GM23338 (cell line): ENCODE data around the gene UBE2C. TPM values are rescaled to one million over a fixed set of nuclear protein-coding genes. Genes with fewer than 3 reads are reported as not detected.

ENCODE experiments used
- ATAC-seq: fragments of 200-7000 bp; cut with Tn5 transposase; 3 replicates; pipeline ENCODE4 v1.9.1; 2020
- DNase-seq: peaks from one replicate; pipeline ENCODE4 v3.0.0-alpha.2; 2015; ENCODE audit warnings: low spot score
- H2AFZ ChIP-seq: fragments of 200-600 bp; sonication (generic); 2 replicates; pipeline ENCODE4 v1.8.0; 2016; ENCODE audit warnings: antibody characterized with exemption, mild to moderate bottlenecking, moderate library complexity
- H3F3A ChIP-seq: fragments of 200-600 bp; sonication (generic); replicated peaks from 2 replicates; pipeline ENCODE4 v1.8.0; 2017; ENCODE audit warnings: antibody characterized with exemption, mixed run types, low read depth
- H3K27ac ChIP-seq: fragments of 200-600 bp; sonication (generic); 2 replicates; pipeline ENCODE4 v1.6.1; 2016; ENCODE audit warnings: low read depth
- H3K27me3 ChIP-seq: fragments of 200-600 bp; sonication (generic); 2 replicates; pipeline ENCODE4 v1.8.0; 2016; ENCODE audit warnings: mild to moderate bottlenecking, mixed run types, moderate library complexity; ENCODE audit not compliant: insufficient read depth
- H3K36me3 ChIP-seq: fragments of 200-600 bp; sonication (generic); 2 replicates; pipeline ENCODE4 v1.8.0; 2016; ENCODE audit warnings: mild to moderate bottlenecking; ENCODE audit not compliant: insufficient read depth
- H3K4me1 ChIP-seq: fragments of 200-600 bp; sonication (generic); 2 replicates; pipeline ENCODE4 v1.8.0; 2016; ENCODE audit warnings: mild to moderate bottlenecking, moderate library complexity; ENCODE audit not compliant: insufficient read depth
- H3K4me2 ChIP-seq: fragments of 200-600 bp; sonication (generic); 2 replicates; pipeline ENCODE4 v1.7.1; 2017; ENCODE audit warnings: mixed run types
- H3K4me3 ChIP-seq: fragments of 200-600 bp; sonication (generic); 2 replicates; pipeline ENCODE4 v1.6.1; 2016; ENCODE audit warnings: mixed run types
- H3K79me2 ChIP-seq: fragments of 200-600 bp; sonication (generic); replicated peaks from 2 replicates; pipeline ENCODE4 v1.8.0; 2017; ENCODE audit warnings: mild to moderate bottlenecking; ENCODE audit not compliant: insufficient read depth
- H3K9me2 ChIP-seq: fragments of 200-600 bp; sonication (generic); 2 replicates; pipeline ENCODE4 v1.8.0; 2017; ENCODE audit not compliant: insufficient read depth
- H4K20me1 ChIP-seq: fragments of 200-600 bp; sonication (generic); replicated peaks from 2 replicates; pipeline ENCODE4 v1.8.0; 2017; ENCODE audit warnings: mild to moderate bottlenecking; ENCODE audit not compliant: insufficient read depth
- H3K27ac Mint-ChIP-seq: 2 replicates; pipeline ENCODE4 v1.8.0; 2020; ENCODE audit warnings: inconsistent platforms, mild to moderate bottlenecking, moderate library complexity, mixed read lengths
- H3K27me3 Mint-ChIP-seq: 3 replicates; pipeline ENCODE4 v1.8.0; 2022; ENCODE audit warnings: low read depth, mild to moderate bottlenecking, moderate library complexity, mixed read lengths, inconsistent platforms; ENCODE audit not compliant: insufficient read depth, poor library complexity
- H3K36me3 Mint-ChIP-seq: 3 replicates; pipeline ENCODE4 v1.8.0; 2021; ENCODE audit warnings: low read depth, mild to moderate bottlenecking, inconsistent platforms, moderate library complexity, mixed read lengths
- H3K4me1 Mint-ChIP-seq: 3 replicates; pipeline ENCODE4 v1.8.0; 2020; ENCODE audit warnings: mild to moderate bottlenecking, inconsistent platforms, mixed read lengths
- H3K4me3 Mint-ChIP-seq: 3 replicates; pipeline ENCODE4 v1.8.0; 2021; ENCODE audit warnings: moderate library complexity, mild to moderate bottlenecking, inconsistent platforms, mixed read lengths
- H3K9me3 Mint-ChIP-seq: 3 replicates; pipeline ENCODE4 v1.8.0; 2020; ENCODE audit warnings: moderate library complexity, mild to moderate bottlenecking, inconsistent platforms, mixed read lengths
- CREB1 ChIP-seq: fragments of 250-450 bp; sonication (Bioruptor Pico); IDR thresholded peaks from 2 replicates; pipeline ENCODE4 v1.5.0; 2020; ENCODE audit warnings: low read depth, mild to moderate bottlenecking, moderate library complexity
- EZH2 ChIP-seq: fragments of 200-600 bp; sonication (generic); IDR thresholded peaks from one replicate; pipeline ENCODE4 v1.8.0; 2017; ENCODE audit warnings: antibody characterized with exemption, mild to moderate bottlenecking, low read depth; ENCODE audit not compliant: unreplicated experiment
- EZH2phosphoT487 ChIP-seq: fragments of 200-600 bp; sonication (generic); IDR thresholded peaks from one replicate; pipeline ENCODE4 v1.8.1; 2018; ENCODE audit warnings: antibody characterized with exemption; ENCODE audit not compliant: unreplicated experiment
- JUNB ChIP-seq: IDR thresholded peaks from one replicate; pipeline ENCODE4 v1.6.1; 2016; ENCODE audit warnings: antibody characterized with exemption; ENCODE audit not compliant: unreplicated experiment
- STAT1 ChIP-seq: IDR thresholded peaks from one replicate; pipeline ENCODE4 v1.6.1; 2016; ENCODE audit warnings: antibody characterized with exemption; ENCODE audit not compliant: unreplicated experiment
- ZNF331 ChIP-seq: fragments of 250-450 bp; sonication (Bioruptor Pico); IDR thresholded peaks from 2 replicates; pipeline ENCODE4 v1.5.0; 2020; ENCODE audit warnings: low read depth, mild to moderate bottlenecking, moderate library complexity
- polyA plus RNA-seq: library from polyadenylated mRNA; unstranded; fragments of >200 nt; fragmentation: Nextera tagmentation; extraction: Ambion mirVana; gene quantifications from 2 replicates; pipeline ENCODE4 v1.2.1, GENCODE V29; 2016
- total RNA-seq: library from RNA; depleted of rRNA; stranded (reverse); fragments of >200 nt; shearing (Covaris generic); gene quantifications from 2 replicates; pipeline ENCODE4 v1.2.3, GENCODE V29; 2014
- TF ChIP-seq, protein P1 (sequence below), 2 experiments: fragments of 200-600 bp in 1 of 2; sonication (generic) in 1 of 2; conservative IDR thresholded peaks; 2 replicates each; pipeline versions ENCODE4 v1.5.1 to v1.6.1; 2016 to 2017; ENCODE audit warnings: antibody characterized with exemption in 2 of 2, low read depth in 2 of 2, mild to moderate bottlenecking in 2 of 2, moderate library complexity in 1 of 2
- TF ChIP-seq, protein P2 (sequence below): IDR thresholded peaks from one replicate; pipeline ENCODE4 v1.6.1; 2018; ENCODE audit warnings: antibody characterized with exemption; ENCODE audit not compliant: unreplicated experiment
- TF ChIP-seq, protein P3 (sequence below): IDR thresholded peaks from 2 replicates; pipeline ENCODE4 v1.6.1; 2016; ENCODE audit warnings: antibody characterized with exemption

The UBE2C gene
- total and polyA plus RNA-seq, 2 experiments from 2014 or later: 247 to 698 TPM

DNA sequence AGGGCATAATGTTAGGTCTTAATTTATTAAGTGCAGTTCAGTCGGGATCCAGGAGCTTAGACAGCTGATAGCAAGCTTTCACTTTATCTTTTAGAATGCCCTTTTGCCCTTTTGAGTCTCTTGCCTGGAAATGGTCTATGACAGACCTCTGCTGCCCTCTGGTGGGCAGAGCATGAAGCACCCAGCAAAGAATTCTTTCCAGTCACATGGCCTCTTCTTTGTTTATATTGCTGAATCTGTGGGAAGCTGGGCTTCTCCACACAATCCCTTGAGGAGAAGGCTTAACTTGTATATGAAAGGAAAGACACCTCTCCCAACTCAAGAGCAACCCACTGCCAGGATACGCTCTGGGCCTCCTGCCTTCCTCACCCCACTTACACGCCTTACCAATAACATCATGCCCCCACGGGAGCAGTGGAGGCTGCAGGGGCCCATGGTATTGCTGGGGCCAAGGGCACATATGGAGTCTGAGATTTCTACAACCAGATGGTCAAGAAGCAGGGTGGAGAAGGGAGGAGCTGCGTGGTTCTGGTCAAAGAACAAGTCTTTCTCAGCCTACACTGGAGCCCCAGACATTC is 41.2 kb upstream of the UBE2C start:
- ATAC-seq (peak; percentile 89), DNase-seq (peak; percentile 90)
- no peak overlapping the region for H3K27ac ChIP-seq
- Mint-ChIP-seq H3K4me1 (peaks cover 22% of the 10 kb centered on the region), H3K27ac (peak overlapping the region; percentile 80), H3K36me3 (no peaks in the 10 kb centered on the region; the same call in 2 of the 3 replicates), H3K27me3 (peaks cover 9% of the 10 kb centered on the region), H3K4me3 (no peak overlapping the region; the same call in 2 of the 3 replicates), H3K9me3 (no peaks in the 10 kb centered on the region)
- H4K20me1 ChIP-seq: no peaks in the 10 kb centered on the region
- H3K4me2 ChIP-seq: no peak overlapping the region
- no peaks in the 10 kb centered on the region for H3K79me2 ChIP-seq
- H3K9me2 ChIP-seq: no peaks in the 10 kb centered on the region; the same call in none of the 2 replicates
- peaks cover 16% of the 10 kb centered on the region for H3K4me1 ChIP-seq
- TF ChIP-seq, protein P1, sequence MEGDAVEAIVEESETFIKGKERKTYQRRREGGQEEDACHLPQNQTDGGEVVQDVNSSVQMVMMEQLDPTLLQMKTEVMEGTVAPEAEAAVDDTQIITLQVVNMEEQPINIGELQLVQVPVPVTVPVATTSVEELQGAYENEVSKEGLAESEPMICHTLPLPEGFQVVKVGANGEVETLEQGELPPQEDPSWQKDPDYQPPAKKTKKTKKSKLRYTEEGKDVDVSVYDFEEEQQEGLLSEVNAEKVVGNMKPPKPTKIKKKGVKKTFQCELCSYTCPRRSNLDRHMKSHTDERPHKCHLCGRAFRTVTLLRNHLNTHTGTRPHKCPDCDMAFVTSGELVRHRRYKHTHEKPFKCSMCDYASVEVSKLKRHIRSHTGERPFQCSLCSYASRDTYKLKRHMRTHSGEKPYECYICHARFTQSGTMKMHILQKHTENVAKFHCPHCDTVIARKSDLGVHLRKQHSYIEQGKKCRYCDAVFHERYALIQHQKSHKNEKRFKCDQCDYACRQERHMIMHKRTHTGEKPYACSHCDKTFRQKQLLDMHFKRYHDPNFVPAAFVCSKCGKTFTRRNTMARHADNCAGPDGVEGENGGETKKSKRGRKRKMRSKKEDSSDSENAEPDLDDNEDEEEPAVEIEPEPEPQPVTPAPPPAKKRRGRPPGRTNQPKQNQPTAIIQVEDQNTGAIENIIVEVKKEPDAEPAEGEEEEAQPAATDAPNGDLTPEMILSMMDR (conservative IDR thresholded peaks at IDR 0.05; ENCODE audit: low read depth in 2 of 2): peak; percentile 93 to 99
- TF ChIP-seq ZNF331 (CRISPR knock-in tag): no peak
- no peaks in the 10 kb centered on the region for H3K27me3 ChIP-seq
- H2AFZ ChIP-seq: peak overlapping the region; percentile 14; the same call in 1 of the 2 replicates
- peaks cover 1% of the 10 kb centered on the region for H3F3A ChIP-seq
- H3K4me3 ChIP-seq: no peak overlapping the region
- no peaks in the 10 kb centered on the region for H3K36me3 ChIP-seq

DNA sequence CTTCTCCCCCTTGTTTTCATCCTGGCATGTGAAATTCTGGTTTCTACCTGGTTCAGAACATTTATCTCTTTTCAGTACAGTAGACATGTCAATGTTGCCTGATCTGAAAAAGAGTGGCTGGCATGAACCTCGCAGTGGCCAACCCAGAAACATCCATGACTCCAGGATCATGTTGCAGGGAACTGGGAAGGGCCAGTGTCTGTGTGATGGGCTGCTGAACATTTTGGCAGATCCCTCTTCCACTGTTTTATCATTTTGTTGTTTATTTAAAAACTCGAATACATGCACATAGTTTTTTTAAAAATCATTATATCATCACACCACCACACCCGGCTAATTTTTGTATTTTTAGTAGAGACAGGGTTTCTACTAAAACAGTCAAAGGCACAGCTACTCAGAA is 39.8 kb upstream of the UBE2C start:
- Histone ChIP-seq H3K4me3 (no peak overlapping the region), H3K27me3 (no peaks in the 10 kb centered on the region), H3K79me2 (no peaks in the 10 kb centered on the region), H2AFZ (no peak overlapping the region), H3K27ac (no peak overlapping the region), H4K20me1 (no peaks in the 10 kb centered on the region), H3F3A (no peaks in the 10 kb centered on the region), H3K9me2 (no peaks in the 10 kb centered on the region; the same call in none of the 2 replicates), H3K4me1 (peaks cover 2% of the 10 kb centered on the region; the same call in 1 of the 2 replicates), H3K36me3 (no peaks in the 10 kb centered on the region), H3K4me2 (no peak overlapping the region)
- Mint-ChIP-seq H3K4me1 (peaks cover 11% of the 10 kb centered on the region), H3K4me3 (no peak overlapping the region), H3K27ac (no peak overlapping the region), H3K36me3 (no peaks in the 10 kb centered on the region; the same call in 2 of the 3 replicates), H3K27me3 (peaks cover 9% of the 10 kb centered on the region), H3K9me3 (no peaks in the 10 kb centered on the region; the same call in 2 of the 3 replicates)
- DNase-seq (no peak), ATAC-seq (no peak)
- TF ChIP-seq STAT1 (no peak), JUNB (no peak), EZH2 (no peak), ZNF331 (CRISPR knock-in tag) (no peak), EZH2phosphoT487 (no peak), CREB1 (no peak)
- TF ChIP-seq, protein P1 (conservative IDR thresholded peaks at IDR 0.05; ENCODE audit: low read depth in 2 of 2): no peak
- TF ChIP-seq, protein P2, sequence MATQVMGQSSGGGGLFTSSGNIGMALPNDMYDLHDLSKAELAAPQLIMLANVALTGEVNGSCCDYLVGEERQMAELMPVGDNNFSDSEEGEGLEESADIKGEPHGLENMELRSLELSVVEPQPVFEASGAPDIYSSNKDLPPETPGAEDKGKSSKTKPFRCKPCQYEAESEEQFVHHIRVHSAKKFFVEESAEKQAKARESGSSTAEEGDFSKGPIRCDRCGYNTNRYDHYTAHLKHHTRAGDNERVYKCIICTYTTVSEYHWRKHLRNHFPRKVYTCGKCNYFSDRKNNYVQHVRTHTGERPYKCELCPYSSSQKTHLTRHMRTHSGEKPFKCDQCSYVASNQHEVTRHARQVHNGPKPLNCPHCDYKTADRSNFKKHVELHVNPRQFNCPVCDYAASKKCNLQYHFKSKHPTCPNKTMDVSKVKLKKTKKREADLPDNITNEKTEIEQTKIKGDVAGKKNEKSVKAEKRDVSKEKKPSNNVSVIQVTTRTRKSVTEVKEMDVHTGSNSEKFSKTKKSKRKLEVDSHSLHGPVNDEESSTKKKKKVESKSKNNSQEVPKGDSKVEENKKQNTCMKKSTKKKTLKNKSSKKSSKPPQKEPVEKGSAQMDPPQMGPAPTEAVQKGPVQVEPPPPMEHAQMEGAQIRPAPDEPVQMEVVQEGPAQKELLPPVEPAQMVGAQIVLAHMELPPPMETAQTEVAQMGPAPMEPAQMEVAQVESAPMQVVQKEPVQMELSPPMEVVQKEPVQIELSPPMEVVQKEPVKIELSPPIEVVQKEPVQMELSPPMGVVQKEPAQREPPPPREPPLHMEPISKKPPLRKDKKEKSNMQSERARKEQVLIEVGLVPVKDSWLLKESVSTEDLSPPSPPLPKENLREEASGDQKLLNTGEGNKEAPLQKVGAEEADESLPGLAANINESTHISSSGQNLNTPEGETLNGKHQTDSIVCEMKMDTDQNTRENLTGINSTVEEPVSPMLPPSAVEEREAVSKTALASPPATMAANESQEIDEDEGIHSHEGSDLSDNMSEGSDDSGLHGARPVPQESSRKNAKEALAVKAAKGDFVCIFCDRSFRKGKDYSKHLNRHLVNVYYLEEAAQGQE: no peak
- TF ChIP-seq, protein P3, sequence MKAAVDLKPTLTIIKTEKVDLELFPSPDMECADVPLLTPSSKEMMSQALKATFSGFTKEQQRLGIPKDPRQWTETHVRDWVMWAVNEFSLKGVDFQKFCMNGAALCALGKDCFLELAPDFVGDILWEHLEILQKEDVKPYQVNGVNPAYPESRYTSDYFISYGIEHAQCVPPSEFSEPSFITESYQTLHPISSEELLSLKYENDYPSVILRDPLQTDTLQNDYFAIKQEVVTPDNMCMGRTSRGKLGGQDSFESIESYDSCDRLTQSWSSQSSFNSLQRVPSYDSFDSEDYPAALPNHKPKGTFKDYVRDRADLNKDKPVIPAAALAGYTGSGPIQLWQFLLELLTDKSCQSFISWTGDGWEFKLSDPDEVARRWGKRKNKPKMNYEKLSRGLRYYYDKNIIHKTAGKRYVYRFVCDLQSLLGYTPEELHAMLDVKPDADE: no peak
